ENCODE measurements around the gene CDCP2. TPM values are rescaled to one million over a fixed set of nuclear protein-coding genes. Genes with fewer than 3 reads are reported as not detected.

Gene CDCP2
- total RNA-seq, 1 experiment from 2014 or later: not detected

GRCh38 chr1:54103414-54103813 lies 49.4 kb downstream of the CDCP2 start:
- ATAC-seq: no peak
- H3K9ac ChIP-seq (ENCODE audit: low read length): no peak overlapping the region
- no peak overlapping the region for H2AFZ ChIP-seq (ENCODE audit: low read length)
- H3K9me2 ChIP-seq (replicated peaks; ENCODE audit: low read length): no peaks in the 10 kb centered on the region
- H3K36me3 ChIP-seq (ENCODE audit: low read depth, low read length): no peaks in the 10 kb centered on the region
- H4K20me1 ChIP-seq (ENCODE audit: low read length): no peaks in the 10 kb centered on the region
- intact Hi-C loops (cut with micrococcal nuclease): no loop called here
- H3K9me3 ChIP-seq (ENCODE audit: low read length): no peaks in the 10 kb centered on the region
- TF ChIP-seq, protein P1, sequence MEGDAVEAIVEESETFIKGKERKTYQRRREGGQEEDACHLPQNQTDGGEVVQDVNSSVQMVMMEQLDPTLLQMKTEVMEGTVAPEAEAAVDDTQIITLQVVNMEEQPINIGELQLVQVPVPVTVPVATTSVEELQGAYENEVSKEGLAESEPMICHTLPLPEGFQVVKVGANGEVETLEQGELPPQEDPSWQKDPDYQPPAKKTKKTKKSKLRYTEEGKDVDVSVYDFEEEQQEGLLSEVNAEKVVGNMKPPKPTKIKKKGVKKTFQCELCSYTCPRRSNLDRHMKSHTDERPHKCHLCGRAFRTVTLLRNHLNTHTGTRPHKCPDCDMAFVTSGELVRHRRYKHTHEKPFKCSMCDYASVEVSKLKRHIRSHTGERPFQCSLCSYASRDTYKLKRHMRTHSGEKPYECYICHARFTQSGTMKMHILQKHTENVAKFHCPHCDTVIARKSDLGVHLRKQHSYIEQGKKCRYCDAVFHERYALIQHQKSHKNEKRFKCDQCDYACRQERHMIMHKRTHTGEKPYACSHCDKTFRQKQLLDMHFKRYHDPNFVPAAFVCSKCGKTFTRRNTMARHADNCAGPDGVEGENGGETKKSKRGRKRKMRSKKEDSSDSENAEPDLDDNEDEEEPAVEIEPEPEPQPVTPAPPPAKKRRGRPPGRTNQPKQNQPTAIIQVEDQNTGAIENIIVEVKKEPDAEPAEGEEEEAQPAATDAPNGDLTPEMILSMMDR (conservative IDR thresholded peaks at IDR 0.05; ENCODE audit: low read depth, low read length): no peak
- no peak for TF ChIP-seq EZH2 (IDR thresholded peaks at IDR 0.05; ENCODE audit: low read length, unreplicated experiment)
- no peak for TF ChIP-seq EZH2phosphoT487 (IDR thresholded peaks at IDR 0.05; ENCODE audit: borderline replicate concordance, low read length)
- no peaks in the 10 kb centered on the region for H3K4me1 ChIP-seq (ENCODE audit: insufficient read depth, low read length)
- ChIA-PET POLR2A (ENCODE audit: unreplicated experiment) (no interaction called here), CTCF (no interaction called here)
- BruUV-seq (replicated peaks): no TSS peak
- H3K27ac ChIP-seq (ENCODE audit: low read length): no peak overlapping the region
- no peaks in the 10 kb centered on the region for H3K27me3 ChIP-seq (ENCODE audit: low read length)
- DNase-seq: no peak
- H3K79me2 ChIP-seq (ENCODE audit: low read length): no peaks in the 10 kb centered on the region
- H3K4me2 ChIP-seq (ENCODE audit: low read length): no peak overlapping the region
- no peaks in the 10 kb centered on the region for H3F3A ChIP-seq (ENCODE audit: low read length, unreplicated experiment)
- no peak overlapping the region for H3K4me3 ChIP-seq (ENCODE audit: low read length)

GRCh38 chr1:54100500-54100899 lies 52.3 kb downstream of the CDCP2 start:
- H3K4me3 ChIP-seq (ENCODE audit: low read length): no peak overlapping the region
- no peaks in the 10 kb centered on the region for H3K36me3 ChIP-seq (ENCODE audit: low read depth, low read length)
- H3K4me1 ChIP-seq (ENCODE audit: insufficient read depth, low read length): no peaks in the 10 kb centered on the region
- H3K9me3 ChIP-seq (ENCODE audit: low read length): no peaks in the 10 kb centered on the region
- no peaks in the 10 kb centered on the region for H3K27me3 ChIP-seq (ENCODE audit: low read length)
- H3K4me2 ChIP-seq (ENCODE audit: low read length): no peak overlapping the region
- H3K9me2 ChIP-seq (replicated peaks; ENCODE audit: low read length): no peaks in the 10 kb centered on the region
- H3K9ac ChIP-seq (ENCODE audit: low read length): no peak overlapping the region
- no peak overlapping the region for H2AFZ ChIP-seq (ENCODE audit: low read length)
- no peaks in the 10 kb centered on the region for H3F3A ChIP-seq (ENCODE audit: low read length, unreplicated experiment)
- no peak for TF ChIP-seq EZH2 (IDR thresholded peaks at IDR 0.05; ENCODE audit: low read length, unreplicated experiment)
- TF ChIP-seq, protein P1 (conservative IDR thresholded peaks at IDR 0.05; ENCODE audit: low read depth, low read length): no peak
- TF ChIP-seq EZH2phosphoT487 (IDR thresholded peaks at IDR 0.05; ENCODE audit: borderline replicate concordance, low read length): no peak
- CTCF ChIA-PET: no interaction called here
- H3K27ac ChIP-seq (ENCODE audit: low read length): no peak overlapping the region
- H4K20me1 ChIP-seq (ENCODE audit: low read length): no peaks in the 10 kb centered on the region
- BruUV-seq (replicated peaks): no TSS peak
- DNase-seq: no peak
- POLR2A ChIA-PET (ENCODE audit: unreplicated experiment): no interaction called here
- intact Hi-C loops (cut with micrococcal nuclease): no loop called here
- H3K79me2 ChIP-seq (ENCODE audit: low read length): no peaks in the 10 kb centered on the region
- ATAC-seq: no peak

GRCh38 chr1:54099061-54099610 lies 53.7 kb downstream of the CDCP2 start:
- Histone ChIP-seq H3K9ac (ENCODE audit: low read length) (no peak overlapping the region), H3K79me2 (ENCODE audit: low read length) (no peaks in the 10 kb centered on the region), H3K4me2 (ENCODE audit: low read length) (no peak overlapping the region), H3K27ac (ENCODE audit: low read length) (no peak overlapping the region), H3K27me3 (ENCODE audit: low read length) (no peaks in the 10 kb centered on the region), H4K20me1 (ENCODE audit: low read length) (no peaks in the 10 kb centered on the region), H3K9me3 (ENCODE audit: low read length) (no peaks in the 10 kb centered on the region), H3F3A (ENCODE audit: low read length, unreplicated experiment) (no peaks in the 10 kb centered on the region), H3K9me2 (replicated peaks; ENCODE audit: low read length) (no peaks in the 10 kb centered on the region), H2AFZ (ENCODE audit: low read length) (no peak overlapping the region), H3K36me3 (ENCODE audit: low read depth, low read length) (no peaks in the 10 kb centered on the region), H3K4me3 (ENCODE audit: low read length) (no peak overlapping the region), H3K4me1 (ENCODE audit: insufficient read depth, low read length) (peaks cover 7% of the 10 kb centered on the region)
- CTCF ChIA-PET: interaction anchor here (0.6 kb wide), 1 partner anchor 390 kb away, joined by 3 read pairs; no protein-coding TSS in a partner anchor
- TF ChIP-seq EZH2phosphoT487 (IDR thresholded peaks at IDR 0.05; ENCODE audit: borderline replicate concordance, low read length) (no peak), EZH2 (IDR thresholded peaks at IDR 0.05; ENCODE audit: low read length, unreplicated experiment) (no peak)
- TF ChIP-seq, protein P1 (conservative IDR thresholded peaks at IDR 0.05; ENCODE audit: low read depth, low read length): no peak
- intact Hi-C loops (cut with micrococcal nuclease): no loop called here
- BruUV-seq (replicated peaks): no TSS peak
- POLR2A ChIA-PET (ENCODE audit: unreplicated experiment): interaction anchor here (0.5 kb wide), 1 partner anchor 175 kb away, joined by 9 read pairs; no protein-coding TSS in a partner anchor
- DNase-seq (no peak), ATAC-seq (no peak)

Data from PC-3 (cell line).